Right renal pelvis (tissue), 4 donors: ENCODE results near the gene KCNH2. TPM values are rescaled to one million over a fixed set of nuclear protein-coding genes. Genes with fewer than 3 reads are reported as not detected.

ENCODE experiments used
- DNase-seq, 4 donors: peaks; one replicate each; pipeline ENCODE4 v3.0.0-alpha.2; 2013; ENCODE audit warnings: low read depth in 4 of 4, low spot score in 3 of 4, missing footprints in 1 of 4
- polyA plus RNA-seq, 4 donors: library from polyadenylated mRNA; unstranded; fragments of 120-200 nt; gene quantifications; one replicate each; pipeline ENCODE4 v1.2.1, GENCODE V29; 2013; ENCODE audit not compliant: insufficient read length in 4 of 4

Gene KCNH2
- polyA plus RNA-seq, 4 donors = 14.3 to 26.1 (median 17.7) TPM

GRCh38 chr7:150950496-150951180 is 27.5 kb downstream of the KCNH2 start:
- DNase-seq = no peak

- no peak for DNase-seq
Measured at GRCh38 chr7:150949971-150950491, 28.1 kb downstream of the KCNH2 start.

- no peak for DNase-seq
Measured at GRCh38 chr7:150949564-150949963, 28.6 kb downstream of the KCNH2 start.

GRCh38 chr7:150948791-150949251 is 29.3 kb downstream of the KCNH2 start:
- DNase-seq = no peak

DNA sequence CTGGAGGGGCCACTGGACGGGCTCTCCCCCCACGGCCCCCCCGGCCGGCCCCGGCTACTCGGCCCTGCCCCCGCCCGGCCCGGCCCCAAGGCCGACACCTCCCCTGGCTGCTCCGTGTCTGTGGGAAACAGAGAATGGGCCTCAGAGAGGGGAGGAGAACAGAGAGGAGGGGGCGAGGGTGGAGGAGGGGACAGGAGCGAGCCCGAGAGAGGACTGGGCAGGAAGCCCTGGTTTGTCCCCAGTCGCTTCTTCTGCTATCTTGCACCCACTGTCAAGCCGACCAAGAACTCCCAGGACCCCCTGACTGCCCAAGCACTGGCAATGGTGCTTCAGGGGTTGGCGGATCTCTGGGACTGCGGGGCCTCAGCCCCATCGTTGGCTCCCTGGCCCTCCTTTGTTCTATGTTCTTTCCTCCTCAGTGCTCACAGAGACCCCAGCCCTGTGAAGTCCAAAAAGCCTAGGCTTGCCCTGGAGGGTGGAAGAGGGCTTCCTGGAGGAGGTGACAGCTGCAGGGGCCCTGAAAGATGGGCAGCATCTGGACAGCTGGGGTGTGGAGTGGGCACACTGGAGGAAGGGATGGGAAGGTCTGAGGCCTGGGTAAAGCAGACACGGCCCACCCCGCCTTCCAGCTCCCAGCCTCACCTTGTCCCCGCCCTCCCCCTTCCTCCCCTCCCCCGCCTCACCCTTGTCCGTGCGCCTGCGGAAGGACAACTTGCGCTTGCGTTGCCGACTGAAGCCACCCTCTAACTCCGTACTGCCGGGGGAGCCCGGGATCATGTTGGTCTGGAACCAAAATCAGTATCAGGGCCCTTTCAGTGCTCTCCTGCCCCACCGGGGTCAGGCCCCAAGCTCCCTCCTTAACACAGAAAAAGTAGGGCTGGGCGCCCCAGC is 30.1 kb downstream of the KCNH2 start:
- no peak for DNase-seq

DNA sequence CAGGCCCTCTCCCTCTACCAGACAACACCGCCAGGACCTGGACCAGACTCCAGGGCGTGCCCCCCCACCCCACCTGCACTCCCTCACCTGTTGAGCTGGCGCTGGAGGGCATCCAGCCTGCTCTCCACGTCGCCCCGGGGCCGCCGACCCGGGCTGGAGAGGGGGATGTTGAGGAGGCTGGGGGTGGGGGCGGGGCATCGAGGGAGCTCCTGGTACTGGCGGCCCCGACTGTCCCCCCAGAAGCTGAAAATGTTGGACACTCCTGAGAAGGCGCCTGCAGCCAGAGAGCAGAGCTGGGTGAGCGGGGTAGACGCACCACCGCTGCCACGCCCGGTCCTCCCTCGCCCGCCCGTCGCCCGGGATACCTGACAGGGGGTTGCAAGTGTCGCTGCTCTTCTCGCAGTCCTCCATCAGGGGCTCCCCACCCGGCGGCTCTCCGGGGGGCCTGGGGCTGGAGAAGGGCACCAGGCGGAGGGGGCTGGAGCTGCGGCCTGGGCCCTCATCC is 30.8 kb downstream of the KCNH2 start:
- DNase-seq = no peak

DNA sequence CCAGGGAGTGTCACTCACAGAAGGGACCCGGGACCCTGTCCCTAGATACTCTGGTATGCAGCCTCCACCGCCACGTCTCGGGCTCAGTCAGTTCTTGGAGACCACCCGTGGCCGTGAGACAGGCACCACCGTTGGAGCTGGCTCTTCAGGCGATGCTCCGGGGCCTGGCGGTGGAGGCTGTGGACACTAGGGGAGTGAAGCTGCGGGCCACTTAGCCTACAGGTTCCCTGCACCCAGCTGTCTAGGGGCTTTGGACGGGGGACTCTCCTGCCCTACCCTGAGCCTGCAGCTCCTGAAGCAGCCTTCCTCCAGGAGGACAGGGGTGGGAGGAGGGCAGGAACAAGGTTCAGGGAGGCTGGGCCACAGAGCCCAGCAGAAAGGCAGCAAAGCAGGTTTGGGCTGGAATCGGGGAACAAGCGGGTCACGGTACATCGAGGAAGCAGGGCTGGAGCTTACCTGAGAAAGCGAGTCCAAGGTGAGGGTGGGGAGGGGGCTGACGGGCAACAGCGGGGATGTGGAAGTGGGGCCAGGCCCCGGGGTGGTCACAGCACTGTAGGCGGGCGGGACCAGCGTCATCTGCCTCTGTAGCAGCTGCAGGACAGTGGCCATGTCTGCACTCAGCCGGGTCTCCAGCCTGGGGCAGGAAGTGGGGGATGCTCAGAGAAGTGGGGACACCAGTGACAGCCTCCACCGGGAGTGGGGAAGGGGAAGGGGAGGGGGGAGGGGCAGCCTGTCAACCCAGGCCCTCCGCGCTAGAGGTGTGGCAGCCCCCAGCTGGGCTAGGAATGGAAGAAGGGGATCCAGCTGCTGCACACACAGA is 31.5 kb downstream of the KCNH2 start:
- no peak for DNase-seq

- DNase-seq = no peak
Measured at GRCh38 chr7:150945853-150946420, 32.2 kb downstream of the KCNH2 start.

GRCh38 chr7:150945171-150945852 is 32.8 kb downstream of the KCNH2 start:
- no peak for DNase-seq

DNA sequence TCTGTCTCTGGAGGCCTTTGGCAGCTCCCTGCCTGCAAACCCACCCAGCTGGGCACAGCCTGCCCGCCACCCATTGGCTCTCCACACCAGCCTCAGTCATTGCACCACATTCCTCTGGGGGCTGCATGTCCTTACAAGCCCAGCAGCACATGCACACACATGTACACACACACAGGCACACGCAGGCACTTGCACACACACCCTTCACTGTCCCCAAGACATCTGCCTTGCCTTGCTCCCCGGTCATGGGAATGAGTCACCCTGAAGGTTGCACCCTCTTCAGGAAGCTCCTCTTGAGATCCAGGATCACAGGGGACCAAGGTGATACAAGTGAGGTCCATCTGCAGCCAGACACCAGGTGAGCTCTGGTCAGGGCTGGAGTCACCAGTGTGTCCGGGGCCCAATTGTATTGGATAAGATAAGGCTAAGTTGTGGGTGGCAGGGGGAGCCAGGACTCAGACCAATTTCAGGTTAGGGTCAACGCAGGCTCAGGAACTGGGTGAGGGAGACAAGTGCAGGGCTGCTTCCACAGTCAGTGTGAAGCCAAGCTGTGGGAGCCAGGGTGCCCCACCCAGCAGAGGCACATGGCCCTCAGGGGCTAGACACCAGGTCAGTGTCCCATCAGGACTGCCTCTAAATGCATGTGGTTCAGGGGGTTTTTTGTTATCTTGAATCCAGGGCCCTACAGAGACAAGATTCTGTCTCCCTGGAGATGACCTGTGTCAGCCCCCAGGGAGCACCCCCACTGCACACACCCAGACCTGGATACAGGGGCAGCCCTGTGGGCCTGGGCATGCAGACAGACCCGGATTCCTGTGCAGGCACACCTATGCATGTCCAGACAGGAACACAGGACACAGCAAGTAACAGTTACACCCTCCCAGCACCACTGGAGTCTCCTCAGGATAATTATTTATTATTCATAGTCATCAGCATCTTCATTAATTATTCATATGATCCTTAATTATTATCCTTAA is 33.8 kb downstream of the KCNH2 start:
- DNase-seq = no peak

- DNase-seq = no peak
Measured at GRCh38 chr7:150943453-150943814, 34.7 kb downstream of the KCNH2 start.

- DNase-seq = no peak
Measured at GRCh38 chr7:150942591-150943452, 35.3 kb downstream of the KCNH2 start.

GRCh38 chr7:150942001-150942590 is 36.0 kb downstream of the KCNH2 start:
- no peak for DNase-seq

DNA sequence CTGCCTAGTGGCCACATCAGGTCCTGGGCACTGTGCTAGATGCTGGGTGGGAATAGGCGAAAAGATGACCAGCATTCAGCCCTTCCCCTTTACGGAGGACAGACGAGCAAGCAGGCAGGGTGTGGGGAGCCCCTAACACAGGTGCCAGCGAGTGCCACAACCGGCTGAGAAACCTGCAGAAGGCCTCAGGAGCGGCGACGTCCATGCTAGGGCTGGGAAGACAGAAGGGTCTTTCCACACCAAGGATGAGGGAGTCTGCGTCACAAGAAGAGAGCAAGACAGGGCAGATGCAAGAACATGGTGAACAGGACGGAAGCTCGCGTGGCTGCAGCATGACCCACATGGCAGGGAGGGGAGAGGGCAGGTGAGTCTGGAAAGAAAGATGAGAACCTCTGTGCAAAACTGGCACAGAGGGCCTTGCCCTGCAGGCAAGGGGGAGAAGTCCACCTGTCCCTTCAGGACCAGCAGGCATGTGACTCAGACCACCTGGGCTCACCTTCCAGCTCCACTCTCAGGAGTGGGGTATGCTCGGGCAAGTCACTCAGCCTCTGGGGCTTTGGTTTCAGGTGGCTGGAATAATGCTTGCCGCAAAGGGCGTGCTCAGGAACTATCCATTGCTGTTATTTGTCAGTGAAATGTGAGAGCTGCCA is 36.6 kb downstream of the KCNH2 start:
- DNase-seq = no peak

GRCh38 chr7:150940431-150941102 is 37.6 kb downstream of the KCNH2 start:
- DNase-seq = no peak

DNA sequence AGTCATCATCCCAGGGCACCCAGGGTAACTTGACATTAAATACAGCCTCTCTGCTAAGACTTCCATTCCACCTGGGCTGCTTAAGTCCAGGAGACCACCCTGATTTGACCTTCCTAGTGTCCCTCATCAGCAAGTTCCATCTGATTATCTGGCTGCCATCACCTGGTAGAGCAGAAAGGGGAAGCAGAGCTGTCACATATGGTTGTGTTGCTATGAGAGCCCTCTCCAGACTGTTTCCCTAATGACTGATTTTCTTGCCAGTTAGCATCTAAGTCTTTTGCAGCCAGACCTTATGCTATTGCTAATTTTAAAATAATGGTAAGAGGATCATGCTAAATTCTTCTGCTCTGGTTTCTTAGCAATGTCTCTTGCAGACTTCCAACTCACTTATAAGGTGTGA is 38.7 kb downstream of the KCNH2 start:
- no peak for DNase-seq
